GM23338 (cell line): ENCODE measurements around the gene LRMDA. TPM values are rescaled to one million over a fixed set of nuclear protein-coding genes. Genes with fewer than 3 reads are reported as not detected.

Experiments
- ATAC-seq: fragments of 200-7000 bp; cut with Tn5 transposase; 3 replicates; pipeline ENCODE4 v1.9.1; 2020
- DNase-seq: peaks from one replicate; pipeline ENCODE4 v3.0.0-alpha.2; 2015; ENCODE audit warnings: low spot score
- H2AFZ ChIP-seq: fragments of 200-600 bp; sonication (generic); 2 replicates; pipeline ENCODE4 v1.8.0; 2016; ENCODE audit warnings: antibody characterized with exemption, mild to moderate bottlenecking, moderate library complexity
- H3F3A ChIP-seq: fragments of 200-600 bp; sonication (generic); replicated peaks from 2 replicates; pipeline ENCODE4 v1.8.0; 2017; ENCODE audit warnings: antibody characterized with exemption, mixed run types, low read depth
- H3K27ac ChIP-seq: fragments of 200-600 bp; sonication (generic); 2 replicates; pipeline ENCODE4 v1.6.1; 2016; ENCODE audit warnings: low read depth
- H3K27me3 ChIP-seq: fragments of 200-600 bp; sonication (generic); 2 replicates; pipeline ENCODE4 v1.8.0; 2016; ENCODE audit warnings: mild to moderate bottlenecking, mixed run types, moderate library complexity; ENCODE audit not compliant: insufficient read depth
- H3K36me3 ChIP-seq: fragments of 200-600 bp; sonication (generic); 2 replicates; pipeline ENCODE4 v1.8.0; 2016; ENCODE audit warnings: mild to moderate bottlenecking; ENCODE audit not compliant: insufficient read depth
- H3K4me1 ChIP-seq: fragments of 200-600 bp; sonication (generic); 2 replicates; pipeline ENCODE4 v1.8.0; 2016; ENCODE audit warnings: mild to moderate bottlenecking, moderate library complexity; ENCODE audit not compliant: insufficient read depth
- H3K4me2 ChIP-seq: fragments of 200-600 bp; sonication (generic); 2 replicates; pipeline ENCODE4 v1.7.1; 2017; ENCODE audit warnings: mixed run types
- H3K4me3 ChIP-seq: fragments of 200-600 bp; sonication (generic); 2 replicates; pipeline ENCODE4 v1.6.1; 2016; ENCODE audit warnings: mixed run types
- H3K79me2 ChIP-seq: fragments of 200-600 bp; sonication (generic); replicated peaks from 2 replicates; pipeline ENCODE4 v1.8.0; 2017; ENCODE audit warnings: mild to moderate bottlenecking; ENCODE audit not compliant: insufficient read depth
- H3K9me2 ChIP-seq: fragments of 200-600 bp; sonication (generic); 2 replicates; pipeline ENCODE4 v1.8.0; 2017; ENCODE audit not compliant: insufficient read depth
- H4K20me1 ChIP-seq: fragments of 200-600 bp; sonication (generic); replicated peaks from 2 replicates; pipeline ENCODE4 v1.8.0; 2017; ENCODE audit warnings: mild to moderate bottlenecking; ENCODE audit not compliant: insufficient read depth
- H3K27ac Mint-ChIP-seq: 2 replicates; pipeline ENCODE4 v1.8.0; 2020; ENCODE audit warnings: inconsistent platforms, mild to moderate bottlenecking, moderate library complexity, mixed read lengths
- H3K27me3 Mint-ChIP-seq: 3 replicates; pipeline ENCODE4 v1.8.0; 2022; ENCODE audit warnings: low read depth, mild to moderate bottlenecking, moderate library complexity, mixed read lengths, inconsistent platforms; ENCODE audit not compliant: insufficient read depth, poor library complexity
- H3K36me3 Mint-ChIP-seq: 3 replicates; pipeline ENCODE4 v1.8.0; 2021; ENCODE audit warnings: low read depth, mild to moderate bottlenecking, inconsistent platforms, moderate library complexity, mixed read lengths
- H3K4me1 Mint-ChIP-seq: 3 replicates; pipeline ENCODE4 v1.8.0; 2020; ENCODE audit warnings: mild to moderate bottlenecking, inconsistent platforms, mixed read lengths
- H3K4me3 Mint-ChIP-seq: 3 replicates; pipeline ENCODE4 v1.8.0; 2021; ENCODE audit warnings: moderate library complexity, mild to moderate bottlenecking, inconsistent platforms, mixed read lengths
- H3K9me3 Mint-ChIP-seq: 3 replicates; pipeline ENCODE4 v1.8.0; 2020; ENCODE audit warnings: moderate library complexity, mild to moderate bottlenecking, inconsistent platforms, mixed read lengths
- CREB1 ChIP-seq: fragments of 250-450 bp; sonication (Bioruptor Pico); IDR thresholded peaks from 2 replicates; pipeline ENCODE4 v1.5.0; 2020; ENCODE audit warnings: low read depth, mild to moderate bottlenecking, moderate library complexity
- EZH2 ChIP-seq: fragments of 200-600 bp; sonication (generic); IDR thresholded peaks from one replicate; pipeline ENCODE4 v1.8.0; 2017; ENCODE audit warnings: antibody characterized with exemption, mild to moderate bottlenecking, low read depth; ENCODE audit not compliant: unreplicated experiment
- JUNB ChIP-seq: IDR thresholded peaks from one replicate; pipeline ENCODE4 v1.6.1; 2016; ENCODE audit warnings: antibody characterized with exemption; ENCODE audit not compliant: unreplicated experiment
- NANOG ChIP-seq: IDR thresholded peaks from 2 replicates; pipeline ENCODE4 v1.6.1; 2016; ENCODE audit warnings: antibody characterized with exemption, borderline replicate concordance
- REST ChIP-seq: IDR thresholded peaks from one replicate; pipeline ENCODE4 v1.6.1; 2018; ENCODE audit warnings: antibody characterized with exemption; ENCODE audit not compliant: unreplicated experiment
- STAT1 ChIP-seq: IDR thresholded peaks from one replicate; pipeline ENCODE4 v1.6.1; 2016; ENCODE audit warnings: antibody characterized with exemption; ENCODE audit not compliant: unreplicated experiment
- ZNF114 ChIP-seq: fragments of 250-450 bp; sonication (Bioruptor Pico); IDR thresholded peaks from 2 replicates; pipeline ENCODE4 v1.5.0; 2020; ENCODE audit warnings: mild to moderate bottlenecking, moderate library complexity
- ZNF331 ChIP-seq: fragments of 250-450 bp; sonication (Bioruptor Pico); IDR thresholded peaks from 2 replicates; pipeline ENCODE4 v1.5.0; 2020; ENCODE audit warnings: low read depth, mild to moderate bottlenecking, moderate library complexity
- polyA plus RNA-seq: library from polyadenylated mRNA; unstranded; fragments of >200 nt; fragmentation: Nextera tagmentation; extraction: Ambion mirVana; gene quantifications from 2 replicates; pipeline ENCODE4 v1.2.1, GENCODE V29; 2016
- total RNA-seq: library from RNA; depleted of rRNA; stranded (reverse); fragments of >200 nt; shearing (Covaris generic); gene quantifications from 2 replicates; pipeline ENCODE4 v1.2.3, GENCODE V29; 2014
- TF ChIP-seq, protein P1 (sequence below): IDR thresholded peaks from 2 replicates; pipeline ENCODE4 v1.6.1; 2016; ENCODE audit warnings: antibody characterized with exemption

LRMDA gene
- total and polyA plus RNA-seq, 2 experiments from 2014 or later = 0.90 to 1.8 TPM

DNA sequence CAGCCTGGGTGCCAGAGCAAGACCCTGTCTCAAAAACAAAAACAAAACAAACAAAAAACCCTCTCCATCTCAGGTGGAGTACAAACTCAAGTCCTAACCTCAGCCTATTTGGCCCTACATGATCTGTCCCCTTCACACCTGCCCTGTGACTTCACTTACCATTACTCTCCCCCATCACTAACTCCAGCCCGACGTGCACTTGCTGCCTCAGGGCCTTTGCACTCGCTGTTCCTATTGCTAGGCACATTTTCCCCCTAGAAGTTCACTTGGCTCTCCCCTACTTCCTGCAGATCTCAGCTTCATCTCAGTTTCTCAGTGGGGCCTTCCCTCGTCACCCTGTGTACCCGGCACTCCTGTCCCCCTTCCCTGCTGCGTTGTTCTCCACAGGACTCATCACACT, 8.5 kb upstream of the LRMDA start (continued):
- TF ChIP-seq, protein P1, sequence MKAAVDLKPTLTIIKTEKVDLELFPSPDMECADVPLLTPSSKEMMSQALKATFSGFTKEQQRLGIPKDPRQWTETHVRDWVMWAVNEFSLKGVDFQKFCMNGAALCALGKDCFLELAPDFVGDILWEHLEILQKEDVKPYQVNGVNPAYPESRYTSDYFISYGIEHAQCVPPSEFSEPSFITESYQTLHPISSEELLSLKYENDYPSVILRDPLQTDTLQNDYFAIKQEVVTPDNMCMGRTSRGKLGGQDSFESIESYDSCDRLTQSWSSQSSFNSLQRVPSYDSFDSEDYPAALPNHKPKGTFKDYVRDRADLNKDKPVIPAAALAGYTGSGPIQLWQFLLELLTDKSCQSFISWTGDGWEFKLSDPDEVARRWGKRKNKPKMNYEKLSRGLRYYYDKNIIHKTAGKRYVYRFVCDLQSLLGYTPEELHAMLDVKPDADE = no peak
- TF ChIP-seq EZH2 = no peak
- no peak for TF ChIP-seq ZNF331 (CRISPR knock-in tag)

GRCh38 chr10:75424571-75424970, 6.9 kb upstream of the LRMDA start:
- peaks cover 46% of the 10 kb centered on the region for H3K27me3 Mint-ChIP-seq
- no peaks in the 10 kb centered on the region for H3K36me3 Mint-ChIP-seq
- ATAC-seq (no peak), DNase-seq (no peak)
- Histone ChIP-seq H3K4me1 (peaks cover 12% of the 10 kb centered on the region), H3K4me2 (no peak overlapping the region), H4K20me1 (peaks cover 8% of the 10 kb centered on the region), H2AFZ (no peak overlapping the region), H3K79me2 (no peaks in the 10 kb centered on the region), H3F3A (0 out of 2 replicates have a peak, but pooled peaks cover under 1% of the 10 kb centered on the region), H3K9me2 (no peaks in the 10 kb centered on the region), H3K36me3 (no peaks in the 10 kb centered on the region), H3K27ac (no peak overlapping the region), H3K4me3 (no peak overlapping the region), H3K27me3 (peaks cover 100% of the 10 kb centered on the region)
- no peaks in the 10 kb centered on the region; the same call in 2 of the 3 replicates for H3K9me3 Mint-ChIP-seq
- no peak overlapping the region for H3K27ac Mint-ChIP-seq
- H3K4me3 Mint-ChIP-seq = no peak overlapping the region
- TF ChIP-seq REST (no peak), CREB1 (CRISPR knock-in tag) (no peak), ZNF331 (CRISPR knock-in tag) (no peak)
- peaks cover 11% of the 10 kb centered on the region for H3K4me1 Mint-ChIP-seq

- Histone ChIP-seq H4K20me1 (peaks cover 8% of the 10 kb centered on the region), H3K9me2 (no peaks in the 10 kb centered on the region), H3K27me3 (peaks cover 100% of the 10 kb centered on the region), H3K36me3 (no peaks in the 10 kb centered on the region), H3K4me1 (peaks cover 21% of the 10 kb centered on the region), H3F3A (0 out of 2 replicates have a peak, but pooled peaks cover 3% of the 10 kb centered on the region), H3K4me3 (no peak overlapping the region), H3K4me2 (no peak overlapping the region), H3K79me2 (no peaks in the 10 kb centered on the region), H2AFZ (no peak overlapping the region), H3K27ac (no peak overlapping the region)
- H3K9me3 Mint-ChIP-seq = no peaks in the 10 kb centered on the region; the same call in 2 of the 3 replicates
- DNase-seq = no peak
- no peaks in the 10 kb centered on the region for H3K36me3 Mint-ChIP-seq
- no peak overlapping the region for H3K27ac Mint-ChIP-seq
- no peak overlapping the region for H3K4me3 Mint-ChIP-seq
- H3K4me1 Mint-ChIP-seq = peaks cover 20% of the 10 kb centered on the region
- no peak for ATAC-seq
- H3K27me3 Mint-ChIP-seq = peaks cover 47% of the 10 kb centered on the region
- TF ChIP-seq EZH2 = no peak
- no peak for TF ChIP-seq STAT1
- TF ChIP-seq ZNF114 (CRISPR knock-in tag) = no peak
- TF ChIP-seq, protein P1 = no peak
- no peak for TF ChIP-seq NANOG
- no peak for TF ChIP-seq CREB1 (CRISPR knock-in tag)
- TF ChIP-seq JUNB = no peak
These were observed 5.9 kb upstream of the LRMDA start for GRCh38 chr10:75425291-75426079.
